Lower lobe of right lung (tissue), 2 donors: ENCODE results near the gene ZFR2. TPM values are rescaled to one million over a fixed set of nuclear protein-coding genes. Genes with fewer than 3 reads are reported as not detected.

ENCODE experiments used
- ATAC-seq, 2 donors: fragments of 200-7000 bp; cut with Tn5 transposase; one replicate each; pipeline ENCODE4 v1.9.1; 2020 to 2022; ENCODE audit warnings: mild to moderate bottlenecking in 2 of 2, moderate library complexity in 2 of 2
- DNase-seq: peaks from one replicate; pipeline ENCODE4 v3.0.0-alpha.2; 2020
- H3K27ac ChIP-seq: fragments of 200-600 bp; one replicate; pipeline ENCODE4 v1.8.0; 2022
- H3K27me3 ChIP-seq: fragments of 200-600 bp; one replicate; pipeline ENCODE4 v1.8.0; 2022; ENCODE audit warnings: low read depth
- H3K36me3 ChIP-seq: fragments of 200-600 bp; one replicate; pipeline ENCODE4 v1.8.0; 2022; ENCODE audit warnings: mild to moderate bottlenecking
- H3K4me1 ChIP-seq: fragments of 200-600 bp; one replicate; pipeline ENCODE4 v1.8.0; 2022
- H3K4me3 ChIP-seq: fragments of 200-600 bp; one replicate; pipeline ENCODE4 v1.8.0; 2022; ENCODE audit warnings: mild to moderate bottlenecking
- H3K9me3 ChIP-seq: fragments of 200-600 bp; one replicate; pipeline ENCODE4 v1.8.0; 2022
- intact Hi-C: fragments of 100-400 bp; cut with DNase I; formaldehyde crosslinking; loops from one replicate; pipeline ENCODE4 v1.11.0; 2022
- total RNA-seq: library from RNA; stranded (reverse); fragmentation: NEBNext Ultra II Directional; extraction: Animal tissue kit (Norgen Biotek cat#: 25700); gene quantifications from one replicate; pipeline ENCODE4 v1.2.1, GENCODE V29; 2021
- TF ChIP-seq, protein P1 (sequence below): fragments of 200-600 bp; IDR thresholded peaks from one replicate; pipeline ENCODE4 v1.8.0; 2022; ENCODE audit warnings: antibody characterized with exemption, mild to moderate bottlenecking
- donor health status: DM: no; HTN: yes; CAD: no; lungs with severe emphysema.

The ZFR2 gene
- total RNA-seq, 1 donor from 2014 or later: 0.41 TPM

- peak; percentile 19 to 34 for ATAC-seq
- H3K4me3 ChIP-seq: peak overlapping the region; percentile 59
- intact Hi-C loops: no loop called here
These were observed 84.0 kb downstream of the ZFR2 start for GRCh38 chr19:3784607-3785450.

DNA sequence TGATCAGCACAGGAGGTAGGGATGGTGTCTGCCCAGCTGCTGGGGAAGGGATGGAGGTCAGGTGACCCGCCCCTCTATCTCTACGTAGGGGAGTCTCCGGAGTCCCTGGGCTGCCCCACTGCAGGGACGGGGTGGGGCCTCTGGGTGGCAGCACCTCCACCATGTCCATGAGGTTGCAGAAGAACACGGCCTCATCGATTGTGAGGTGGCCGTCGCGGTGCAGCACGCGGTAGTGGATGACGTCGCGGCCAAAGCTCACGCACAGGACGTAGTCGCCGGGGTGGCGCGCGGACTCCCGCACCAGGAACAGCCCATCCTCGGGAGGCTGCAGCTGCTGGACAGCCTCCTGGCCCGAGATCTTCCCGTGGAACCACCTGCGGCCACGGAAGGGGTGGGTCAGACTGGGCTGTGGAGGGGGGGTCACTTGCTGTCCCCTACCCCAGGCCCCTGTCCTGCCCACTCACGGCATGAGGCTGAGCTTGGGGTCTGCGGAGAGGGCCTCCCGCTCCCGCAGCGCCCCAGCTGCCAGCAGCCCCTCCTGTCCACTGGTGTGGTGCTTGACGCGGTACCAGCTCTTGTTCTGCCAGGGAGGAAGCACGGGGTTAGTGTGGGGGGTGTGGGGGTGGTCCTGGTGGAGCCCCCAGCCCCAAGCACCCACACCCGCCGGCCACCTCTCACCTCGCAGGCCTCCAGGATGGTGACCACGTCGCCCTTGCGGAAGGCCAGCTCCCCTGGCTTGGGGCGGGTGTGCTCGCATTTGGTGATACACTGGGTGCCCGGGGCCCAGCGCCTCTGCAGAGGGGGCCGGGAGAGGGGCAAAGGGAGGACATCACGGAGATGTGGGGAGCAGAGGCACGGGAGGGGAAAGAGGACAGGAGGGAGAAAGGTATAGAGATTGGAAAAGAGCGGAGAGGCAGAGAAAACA lies 84.9 kb downstream of the ZFR2 start:
- Histone ChIP-seq H3K27ac (no peak overlapping the region), H3K4me3 (no peak overlapping the region), H3K4me1 (peaks cover 5% of the 10 kb centered on the region), H3K9me3 (peaks cover 19% of the 10 kb centered on the region), H3K27me3 (peaks cover 13% of the 10 kb centered on the region), H3K36me3 (no peaks in the 10 kb centered on the region)
- DNase-seq: no peak
- intact Hi-C loops: no loop called here
- peak in 1 of 2 donors; percentile 47 for ATAC-seq
- TF ChIP-seq, protein P1, sequence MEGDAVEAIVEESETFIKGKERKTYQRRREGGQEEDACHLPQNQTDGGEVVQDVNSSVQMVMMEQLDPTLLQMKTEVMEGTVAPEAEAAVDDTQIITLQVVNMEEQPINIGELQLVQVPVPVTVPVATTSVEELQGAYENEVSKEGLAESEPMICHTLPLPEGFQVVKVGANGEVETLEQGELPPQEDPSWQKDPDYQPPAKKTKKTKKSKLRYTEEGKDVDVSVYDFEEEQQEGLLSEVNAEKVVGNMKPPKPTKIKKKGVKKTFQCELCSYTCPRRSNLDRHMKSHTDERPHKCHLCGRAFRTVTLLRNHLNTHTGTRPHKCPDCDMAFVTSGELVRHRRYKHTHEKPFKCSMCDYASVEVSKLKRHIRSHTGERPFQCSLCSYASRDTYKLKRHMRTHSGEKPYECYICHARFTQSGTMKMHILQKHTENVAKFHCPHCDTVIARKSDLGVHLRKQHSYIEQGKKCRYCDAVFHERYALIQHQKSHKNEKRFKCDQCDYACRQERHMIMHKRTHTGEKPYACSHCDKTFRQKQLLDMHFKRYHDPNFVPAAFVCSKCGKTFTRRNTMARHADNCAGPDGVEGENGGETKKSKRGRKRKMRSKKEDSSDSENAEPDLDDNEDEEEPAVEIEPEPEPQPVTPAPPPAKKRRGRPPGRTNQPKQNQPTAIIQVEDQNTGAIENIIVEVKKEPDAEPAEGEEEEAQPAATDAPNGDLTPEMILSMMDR: peak; percentile 40

More at GRCh38 chr19:3784607-3785450, 84.0 kb downstream of the ZFR2 start:
- TF ChIP-seq, protein P1: no peak
- peaks cover 13% of the 10 kb centered on the region for H3K27me3 ChIP-seq
- H3K4me1 ChIP-seq: peaks cover 5% of the 10 kb centered on the region
- H3K36me3 ChIP-seq: no peaks in the 10 kb centered on the region
- peaks cover 19% of the 10 kb centered on the region for H3K9me3 ChIP-seq
- no peak for DNase-seq
- no peak overlapping the region for H3K27ac ChIP-seq

DNA sequence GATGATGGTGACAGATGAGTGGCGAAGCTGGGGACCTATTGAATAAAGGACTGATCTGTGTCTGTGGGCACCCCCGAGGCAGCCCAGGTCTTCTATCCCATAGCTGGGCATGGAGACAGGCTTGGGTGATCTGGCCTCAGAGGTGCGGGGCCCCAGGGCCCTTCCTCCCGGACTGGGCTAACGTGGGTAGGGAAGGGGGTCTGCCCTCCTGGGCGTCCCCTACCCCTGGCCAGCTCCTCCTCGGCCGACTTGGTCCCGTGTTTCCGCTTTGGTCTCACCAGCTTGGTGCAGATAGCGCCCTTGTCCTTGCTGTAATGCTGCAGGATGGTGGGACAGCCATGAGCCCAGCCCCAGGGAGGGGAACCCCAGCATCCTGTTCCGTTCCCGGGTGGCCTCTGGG lies 85.9 kb downstream of the ZFR2 start:
- Histone ChIP-seq H3K27ac (no peak overlapping the region), H3K9me3 (peaks cover 19% of the 10 kb centered on the region), H3K27me3 (peaks cover 13% of the 10 kb centered on the region), H3K36me3 (no peaks in the 10 kb centered on the region), H3K4me3 (no peak overlapping the region), H3K4me1 (peaks cover 5% of the 10 kb centered on the region)
- intact Hi-C loops: no loop called here
- ATAC-seq (no peak), DNase-seq (no peak)
- TF ChIP-seq, protein P1: no peak

- TF ChIP-seq, protein P1: no peak
- Histone ChIP-seq H3K4me3 (no peak overlapping the region), H3K27ac (no peak overlapping the region), H3K36me3 (no peaks in the 10 kb centered on the region), H3K9me3 (peaks cover 19% of the 10 kb centered on the region), H3K27me3 (peaks cover 13% of the 10 kb centered on the region), H3K4me1 (peaks cover 5% of the 10 kb centered on the region)
- no peak for DNase-seq
- intact Hi-C loops: no loop called here
- ATAC-seq: no peak
These were observed 86.5 kb downstream of the ZFR2 start for GRCh38 chr19:3782330-3782729.

GRCh38 chr19:3781603-3782002 lies 87.2 kb downstream of the ZFR2 start:
- TF ChIP-seq, protein P1: no peak
- H3K4me1 ChIP-seq: peaks cover 2% of the 10 kb centered on the region
- ATAC-seq: no peak
- no peak overlapping the region for H3K4me3 ChIP-seq
- peaks cover 19% of the 10 kb centered on the region for H3K9me3 ChIP-seq
- peaks cover 13% of the 10 kb centered on the region for H3K27me3 ChIP-seq
- no peaks in the 10 kb centered on the region for H3K36me3 ChIP-seq
- no peak for DNase-seq
- no peak overlapping the region for H3K27ac ChIP-seq
- intact Hi-C loops: no loop called here
